ENCODE results near the gene OSBPL1A. TPM values are rescaled to one million over a fixed set of nuclear protein-coding genes. Genes with fewer than 3 reads are reported as not detected.

The OSBPL1A gene
- total and polyA plus RNA-seq, 2 of the 8 experiments (the other 6 are each of a cell fraction or from before 2014, with no cell fraction given): 53.2 to 74.9 TPM

GRCh38 chr18:24296276-24296675 is 101.3 kb downstream of the OSBPL1A start:
- Histone ChIP-seq H3K18ac (ENCODE audit: extremely low read depth, low read length) (no peak overlapping the region), H3K36me3 (ENCODE audit: control insufficient read depth in 2 of 4, insufficient read depth in 4 of 4, low read length in 3 of 4) (no peaks in the 10 kb centered on the region), H2AK5ac (ENCODE audit: low read depth, low read length) (no peak overlapping the region), H2BK15ac (ENCODE audit: low read length) (no peak overlapping the region), H3K79me1 (ENCODE audit: low read depth, low read length) (no peaks in the 10 kb centered on the region), H3K56ac (replicated peaks; ENCODE audit: insufficient read length, low read depth, low read length) (no peak overlapping the region), H3K27me3 (replicated peaks in 1 of 4; ENCODE audit: control insufficient read depth in 3 of 4, extremely low read depth in 1 of 4, insufficient read depth in 3 of 4, low read length in 3 of 4) (no peaks in the 10 kb centered on the region), H2BK120ac (replicated peaks; ENCODE audit: low read depth, low read length) (no peak overlapping the region), H2BK12ac (ENCODE audit: low read depth, low read length) (no peak overlapping the region), H3K4ac (replicated peaks; ENCODE audit: insufficient read length, low read depth, low read length) (no peak overlapping the region), H3K79me2 (ENCODE audit: control insufficient read depth in 1 of 2, insufficient read depth in 2 of 2, low read length in 2 of 2) (no peaks in the 10 kb centered on the region), H2BK20ac (ENCODE audit: low read length) (no peak overlapping the region), H2BK5ac (ENCODE audit: low read depth, low read length) (no peak overlapping the region), H3K4me2 (ENCODE audit: insufficient read depth in 1 of 2, low read depth in 2 of 2, low read length in 2 of 2) (no peak overlapping the region), H3K9me3 (ENCODE audit: insufficient read depth in 2 of 2, low read depth in 1 of 2, low read length in 1 of 2) (no peaks in the 10 kb centered on the region), H2AFZ (ENCODE audit: low read length) (no peak overlapping the region), H4K91ac (replicated peaks; ENCODE audit: insufficient read length, low read length) (no peak overlapping the region), H3K14ac (ENCODE audit: insufficient read length) (no peak overlapping the region), H3K4me1 (replicated peaks in 1 of 4; ENCODE audit: control insufficient read depth in 3 of 4, insufficient read depth in 4 of 4, low read length in 3 of 4) (no peaks in the 10 kb centered on the region; a peak in 1 of 7 replicates), H3K27ac (ENCODE audit: low read depth, low read length) (no peak overlapping the region), H4K8ac (ENCODE audit: extremely low read depth, insufficient read depth, low read length) (no peak overlapping the region), H3K9ac (replicated peaks in 1 of 4; ENCODE audit: extremely low read depth in 1 of 4, low read depth in 3 of 4, low read length in 3 of 4) (no peak overlapping the region), H4K5ac (ENCODE audit: insufficient read length, low read depth, low read length) (no peak overlapping the region), H4K20me1 (replicated peaks in 1 of 2; ENCODE audit: control insufficient read depth in 1 of 2, insufficient read depth in 2 of 2, low read length in 2 of 2) (no peaks in the 10 kb centered on the region), H3K23ac (ENCODE audit: insufficient read length) (no peak overlapping the region), H3K23me2 (ENCODE audit: low read depth, low read length) (no peaks in the 10 kb centered on the region), H3K4me3 (ENCODE audit: extremely low read depth in 1 of 4, insufficient read depth in 2 of 4, low read depth in 3 of 4, low read length in 4 of 4) (no peak overlapping the region)
- POLR2A ChIA-PET (ENCODE audit: partially characterized antibody): no interaction called here
- CTCF ChIA-PET (ENCODE audit: partially characterized antibody): no interaction called here
- no peak for DNase-seq (ENCODE audit: low read depth in 1 of 2, low spot score in 2 of 2)
- WGBS, 2 experiments (ENCODE audit: extremely low coverage in 1 of 2, insufficient coverage in 1 of 2, insufficient read length in 1 of 2, insufficient replicate concordance in 2 of 2, low coverage in 1 of 2, low lambda C conversion rate in 2 of 2, missing lambda C conversion rate in 1 of 2): 96% methylated on average over 3 of the region's 3 CpGs; no CpG with 5 or more reads in 1 of the 2 experiments
- no peak for FAIRE-seq
- TF ChIP-seq CHD1 (IDR thresholded peaks at IDR 0.05; ENCODE audit: low read depth, low read length): no peak
- TF ChIP-seq RFX5 (IDR thresholded peaks at IDR 0.05; ENCODE audit: borderline replicate concordance, low read depth, low read length): no peak
- no peak for TF ChIP-seq SIRT6 (IDR thresholded peaks at IDR 0.05; ENCODE audit: low read length)
- no peak for TF ChIP-seq CREB1 (IDR thresholded peaks at IDR 0.05)
- no peak for TF ChIP-seq ATF3 (IDR thresholded peaks at IDR 0.05; ENCODE audit: insufficient read depth, low read depth, low read length)
- TF ChIP-seq CBX5 (IDR thresholded peaks at IDR 0.05; ENCODE audit: low read depth, low read length): no peak
- TF ChIP-seq FOSL1 (IDR thresholded peaks at IDR 0.05; ENCODE audit: insufficient read depth, low read depth, low read length): no peak
- no peak for TF ChIP-seq GTF2F1 (IDR thresholded peaks at IDR 0.05; ENCODE audit: borderline replicate concordance, low read depth, low read length)
- no peak for TF ChIP-seq HDAC6 (IDR thresholded peaks at IDR 0.05; ENCODE audit: low read depth, low read length)
- no peak for TF ChIP-seq JUN (IDR thresholded peaks at IDR 0.05; ENCODE audit: low read depth, low read length)
- no peak for TF ChIP-seq RBBP5 (IDR thresholded peaks at IDR 0.05; ENCODE audit: borderline replicate concordance, low read depth, low read length)
- no peak for TF ChIP-seq YY1 (IDR thresholded peaks at IDR 0.05; ENCODE audit: low read depth, low read length)
- no peak for TF ChIP-seq SP4 (IDR thresholded peaks at IDR 0.05; ENCODE audit: low read length)
- no peak for TF ChIP-seq BCL11A (IDR thresholded peaks at IDR 0.05; ENCODE audit: low read depth in 2 of 2, low read length in 2 of 2)
- TF ChIP-seq MAX (IDR thresholded peaks at IDR 0.05): no peak
